NT2/D1 (cell line): ENCODE results near the gene DNAI1.

ENCODE experiments used
- DNase-seq: peaks from one replicate; pipeline ENCODE4 v3.0.0-alpha.2; 2011; ENCODE audit warnings: low read depth, low spot score
- H3K27me3 ChIP-seq: 2 replicates; pipeline ENCODE4 v1.6.0; 2011; ENCODE audit warnings: mild to moderate bottlenecking; ENCODE audit not compliant: insufficient read length, insufficient read depth
- H3K36me3 ChIP-seq: 2 replicates; pipeline ENCODE4 v1.6.1; 2011; ENCODE audit warnings: mild to moderate bottlenecking, low read length, mixed read lengths; ENCODE audit not compliant: insufficient read depth, insufficient read length
- H3K4me1 ChIP-seq: 2 replicates; pipeline ENCODE4 v1.5.1; 2011; ENCODE audit not compliant: insufficient read depth, insufficient read length
- H3K4me3 ChIP-seq: 2 replicates; pipeline ENCODE4 v1.5.1; 2011; ENCODE audit warnings: low read depth; ENCODE audit not compliant: insufficient read length
- H3K9ac ChIP-seq: 2 replicates; pipeline ENCODE4 v1.6.0; 2011; ENCODE audit warnings: low read depth; ENCODE audit not compliant: insufficient read length
- H3K9me3 ChIP-seq: 2 replicates; pipeline ENCODE4 v1.5.1; 2011; ENCODE audit warnings: mild to moderate bottlenecking, low read length; ENCODE audit not compliant: insufficient read depth
- SUZ12 ChIP-seq: IDR thresholded peaks from 2 replicates; pipeline ENCODE4 v1.6.1; 2011; ENCODE audit not compliant: insufficient read length, insufficient read depth; ENCODE audit errors: extremely low read depth
- YY1 ChIP-seq: IDR thresholded peaks from 2 replicates; pipeline ENCODE4 v1.6.1; 2011; ENCODE audit not compliant: insufficient read length, insufficient read depth
- ZNF274 ChIP-seq: IDR thresholded peaks from 2 replicates; pipeline ENCODE4 v1.6.1; 2011; ENCODE audit warnings: mild to moderate bottlenecking, low read depth, low read length

Gene DNAI1

DNA sequence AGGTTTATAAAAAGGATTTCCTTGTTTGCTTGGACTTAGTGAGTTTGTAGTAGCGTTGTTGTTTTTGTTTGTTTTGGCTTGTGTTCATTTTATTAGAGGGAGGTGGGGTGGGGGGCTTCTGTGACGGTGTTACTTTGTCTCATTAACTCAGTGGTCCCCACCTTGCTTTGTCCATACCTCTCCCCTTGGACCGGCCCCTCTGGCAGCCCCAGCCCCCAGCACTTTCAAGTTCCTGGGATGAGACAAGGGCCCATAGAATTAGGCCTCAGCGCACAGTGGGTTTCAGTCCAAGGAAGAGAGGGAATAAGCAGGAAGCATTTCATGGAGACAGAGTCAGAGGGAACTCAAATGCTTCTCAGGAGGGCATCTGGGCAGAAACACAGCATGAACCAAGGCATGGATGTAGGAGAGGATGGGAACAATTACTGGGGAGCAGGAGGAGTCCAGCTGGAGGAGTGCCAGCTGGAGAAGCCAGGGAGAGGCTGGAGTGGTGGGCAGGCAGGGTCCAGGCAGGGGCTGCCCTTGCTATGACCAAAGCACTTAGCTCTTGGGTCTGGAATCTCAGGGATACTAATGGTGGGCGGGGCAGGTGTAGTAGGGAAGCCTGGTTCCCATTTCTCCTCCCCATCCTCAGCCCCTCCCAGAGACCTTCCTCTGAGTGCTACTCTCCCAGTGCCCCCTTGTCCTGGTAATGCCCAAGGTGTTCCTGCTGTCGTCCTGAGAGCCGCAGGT is 87.7 kb downstream of the DNAI1 start:
- Histone ChIP-seq H3K36me3 (no peaks in the 10 kb centered on the region), H3K4me1 (peaks cover 12% of the 10 kb centered on the region), H3K27me3 (no peaks in the 10 kb centered on the region), H3K9me3 (no peaks in the 10 kb centered on the region), H3K4me3 (no peak overlapping the region), H3K9ac (no peak overlapping the region)
- DNase-seq, result no peak
- TF ChIP-seq ZNF274 (no peak), YY1 (no peak), SUZ12 (no peak)

DNA sequence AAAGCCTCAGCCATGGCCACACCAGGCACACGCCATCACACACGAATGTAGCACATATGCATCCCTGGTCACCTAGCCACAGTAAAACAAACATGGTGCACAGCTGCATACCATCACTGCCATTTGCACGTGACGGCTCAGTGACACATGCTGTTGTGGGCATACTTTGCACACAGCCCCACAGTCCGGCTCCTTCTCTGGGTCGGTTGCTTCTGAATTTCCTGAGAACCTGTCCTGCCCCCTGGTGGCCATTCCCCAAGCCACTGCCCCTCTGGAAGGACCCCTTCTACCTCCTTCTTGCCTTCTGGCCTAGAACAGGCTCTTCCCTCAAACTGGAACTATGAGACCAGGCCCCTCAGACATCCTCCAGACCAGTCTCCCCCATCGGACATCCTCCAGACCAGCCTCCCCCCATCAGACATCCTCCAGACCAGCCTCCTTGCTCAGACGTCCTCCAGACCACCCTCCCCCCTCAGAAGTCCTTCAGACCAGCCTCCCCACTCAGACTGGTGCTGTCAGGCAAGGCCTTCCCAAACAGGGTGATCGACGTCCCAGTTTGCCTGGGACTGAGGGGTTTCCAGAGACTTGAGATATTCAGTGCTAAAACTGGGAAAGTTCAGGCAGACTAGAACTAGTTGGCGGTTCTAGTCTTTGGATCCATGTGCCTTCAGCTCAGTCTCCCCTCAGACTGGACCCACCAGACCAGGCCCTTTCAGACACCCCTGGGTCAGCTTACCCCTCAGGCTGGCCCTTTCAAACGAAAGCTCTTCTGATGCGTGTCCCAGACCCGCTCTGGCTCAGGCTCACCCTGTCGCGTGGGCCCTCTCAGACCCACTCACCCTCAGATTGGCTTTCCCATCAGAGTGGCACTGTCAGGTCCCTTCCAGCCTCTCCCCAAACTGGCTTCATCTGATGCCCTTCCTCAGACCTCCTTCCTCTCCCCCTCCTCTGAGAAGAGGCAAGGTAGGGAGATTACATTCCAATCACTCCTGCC is 88.5 kb downstream of the DNAI1 start:
- Histone ChIP-seq H3K36me3 (no peaks in the 10 kb centered on the region), H3K4me1 (peaks cover 12% of the 10 kb centered on the region), H3K9me3 (no peaks in the 10 kb centered on the region), H3K9ac (no peak overlapping the region), H3K4me3 (no peak overlapping the region), H3K27me3 (no peaks in the 10 kb centered on the region)
- peak; percentile 84 for DNase-seq
- no peak for TF ChIP-seq YY1
- TF ChIP-seq SUZ12, result no peak
- no peak for TF ChIP-seq ZNF274

DNA sequence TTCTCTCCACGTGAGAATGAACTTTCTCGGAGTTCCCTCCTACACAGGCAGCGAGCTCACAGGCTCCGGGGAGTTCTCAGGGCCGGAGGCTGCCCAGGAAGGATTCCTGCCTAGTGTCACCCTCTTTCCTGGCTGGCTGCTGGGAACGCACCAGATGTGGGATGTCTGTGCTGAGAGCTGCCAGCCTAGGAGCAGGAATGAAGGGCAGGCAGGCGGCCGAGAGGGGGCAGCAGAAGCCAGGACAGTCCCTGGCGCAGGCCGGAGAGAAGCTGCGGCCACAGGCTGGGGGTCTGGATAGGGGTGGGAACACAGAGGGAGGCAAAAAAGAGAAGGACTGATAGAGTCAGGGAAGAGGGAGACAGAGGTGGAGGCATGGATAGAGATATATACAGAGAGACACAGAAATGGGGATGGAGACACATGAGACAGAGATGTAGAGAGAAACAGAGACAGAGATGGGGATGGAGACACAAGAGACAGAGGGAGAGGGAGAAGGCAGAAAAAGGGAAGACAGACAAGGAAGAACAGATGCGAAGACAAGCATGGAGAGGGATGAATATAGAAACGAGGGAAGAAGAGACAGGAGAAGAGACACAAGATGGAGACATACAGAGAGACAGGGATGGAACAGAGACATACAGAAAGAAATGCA is 89.5 kb downstream of the DNAI1 start:
- Histone ChIP-seq H3K9me3 (no peaks in the 10 kb centered on the region), H3K27me3 (no peaks in the 10 kb centered on the region), H3K4me3 (no peak overlapping the region), H3K36me3 (no peaks in the 10 kb centered on the region), H3K9ac (no peak overlapping the region), H3K4me1 (peaks cover 12% of the 10 kb centered on the region)
- TF ChIP-seq ZNF274 (no peak), SUZ12 (no peak), YY1 (no peak)
- DNase-seq, result peak; percentile 46

DNA sequence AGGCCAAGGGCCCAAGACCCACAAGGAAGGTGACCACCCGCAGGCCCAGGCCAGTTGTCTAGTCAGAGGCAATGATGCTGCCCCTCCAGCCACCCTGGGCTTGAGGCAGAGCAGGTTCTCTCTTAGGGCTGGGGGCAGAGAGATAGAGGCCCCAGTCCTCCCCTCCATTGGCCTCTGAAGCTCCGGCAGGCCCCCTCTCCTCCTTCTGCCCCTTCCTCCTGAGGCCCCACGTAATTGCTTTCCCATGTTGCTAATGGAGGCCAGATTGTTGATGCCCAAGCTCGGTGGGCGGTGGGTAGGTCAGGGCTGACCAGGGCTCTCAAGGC is 90.8 kb downstream of the DNAI1 start:
- H3K27me3 ChIP-seq, result no peaks in the 10 kb centered on the region
- TF ChIP-seq ZNF274 (no peak), SUZ12 (no peak), YY1 (no peak)

DNA sequence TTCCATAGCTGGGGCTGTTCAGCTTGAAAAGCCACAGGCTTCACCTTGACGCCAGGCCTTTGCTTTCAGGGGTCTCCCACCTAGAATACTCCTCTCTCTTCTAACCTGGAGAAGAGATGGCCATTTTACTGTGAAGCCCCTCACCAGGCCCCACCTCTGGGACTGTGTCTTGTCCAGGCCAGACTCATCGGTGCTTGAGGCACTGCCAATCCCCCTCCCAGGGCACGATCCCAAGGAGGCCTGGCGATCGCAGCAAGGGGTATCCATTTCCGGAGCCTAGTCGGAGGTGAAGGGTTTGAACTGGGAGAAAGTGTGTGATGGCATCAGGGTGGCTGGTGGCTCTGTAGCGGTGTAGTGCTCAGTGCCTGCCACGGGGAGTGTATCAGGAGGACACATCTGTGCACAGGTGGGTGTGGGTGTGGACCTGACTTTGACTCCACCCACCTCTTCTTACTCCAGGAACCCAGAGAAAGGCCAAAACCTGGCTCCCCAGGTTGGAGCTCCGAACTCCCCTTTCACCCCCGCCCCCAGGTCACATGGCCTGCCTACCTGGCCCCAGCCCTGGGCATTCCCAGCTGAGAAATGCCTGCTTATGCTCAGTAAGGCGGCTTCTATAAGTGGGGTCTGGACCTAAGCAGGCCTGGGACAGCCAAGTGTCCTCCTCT is 91.5 kb downstream of the DNAI1 start:
- DNase-seq, result no peak
- Histone ChIP-seq H3K9ac (peak overlapping the region; percentile 17), H3K27me3 (no peaks in the 10 kb centered on the region), H3K4me1 (peaks cover 20% of the 10 kb centered on the region), H3K4me3 (no peak overlapping the region), H3K36me3 (no peaks in the 10 kb centered on the region), H3K9me3 (no peaks in the 10 kb centered on the region)
- TF ChIP-seq SUZ12, result no peak
- no peak for TF ChIP-seq YY1
- no peak for TF ChIP-seq ZNF274

More for the DNA sequence above, 90.8 kb downstream of the DNAI1 start:
- DNase-seq, result no peak
- Histone ChIP-seq H3K4me3 (no peak overlapping the region), H3K9me3 (no peaks in the 10 kb centered on the region), H3K9ac (no peak overlapping the region), H3K4me1 (peaks cover 14% of the 10 kb centered on the region), H3K36me3 (no peaks in the 10 kb centered on the region)

DNA sequence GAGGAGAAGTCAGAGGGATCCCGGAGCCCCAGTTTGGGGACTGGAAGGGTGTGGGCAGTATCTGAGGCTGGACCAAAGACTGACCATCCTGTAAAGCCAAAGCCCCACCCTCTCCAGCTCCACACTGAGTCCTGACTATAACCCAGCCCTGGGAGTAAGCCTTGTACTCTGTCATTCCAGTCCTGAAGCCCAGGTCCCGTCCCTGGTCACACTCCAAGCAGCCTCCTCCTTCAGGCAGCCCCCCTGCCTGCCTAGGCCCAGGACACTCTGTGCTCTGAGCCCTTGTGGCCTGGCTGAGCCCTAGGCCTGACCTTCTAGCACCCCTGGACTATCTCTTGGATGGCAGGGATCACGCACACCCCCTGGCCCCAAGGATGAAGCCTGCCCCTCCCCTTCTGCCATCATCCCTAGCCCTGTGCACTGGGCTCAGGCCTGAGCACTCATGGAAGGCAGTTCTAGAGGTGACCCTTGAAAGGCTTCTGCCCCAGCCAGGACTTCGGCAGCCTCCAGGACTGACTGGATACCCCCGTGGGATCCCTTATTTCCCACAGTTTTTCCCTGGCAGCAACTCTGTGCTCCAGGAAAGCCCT is 92.2 kb downstream of the DNAI1 start:
- no peak for DNase-seq
- peak overlapping the region; percentile 6 for H3K9ac ChIP-seq
- TF ChIP-seq YY1 (no peak), ZNF274 (no peak), SUZ12 (no peak)
- no peaks in the 10 kb centered on the region for H3K9me3 ChIP-seq
- H3K27me3 ChIP-seq, result no peaks in the 10 kb centered on the region
- no peaks in the 10 kb centered on the region for H3K36me3 ChIP-seq
- peaks cover 25% of the 10 kb centered on the region for H3K4me1 ChIP-seq
- no peak overlapping the region for H3K4me3 ChIP-seq
